OCI-LY7 (cell line): Measurements from ENCODE around the gene TWIST2. TPM values are rescaled to one million over a fixed set of nuclear protein-coding genes. Genes with fewer than 3 reads are reported as not detected.

Experiments
- BruUV-seq: library from RNA; stranded (reverse); fragments of 400-500 nt; replicated peaks from 2 replicates; lab custom pipeline; 2021; lab: Mats Ljungman, UMichigan
- CTCF ChIA-PET: fragments of 300-600 bp; sonication (Branson Sonifier 250); formaldehyde crosslinking; loops from one replicate; lab custom pipeline; 2022; ENCODE audit warnings: antibody characterized with exemption; ENCODE audit not compliant: unreplicated experiment; lab: Charles Lee
- POLR2A ChIA-PET: fragments of 300-600 bp; sonication (Branson Sonifier 250); formaldehyde crosslinking; loops from one replicate; lab custom pipeline; 2022; ENCODE audit warnings: antibody characterized with exemption; lab: Charles Lee
- DNase-seq: peaks from one replicate; pipeline ENCODE4 v3.0.0-alpha.2; 2015; ENCODE audit warnings: low spot score
- H2AFZ ChIP-seq: fragments of 200-600 bp; sonication (generic), shearing (Covaris generic); 2 replicates; pipeline ENCODE4 v1.6.1; 2014; ENCODE audit warnings: mild to moderate bottlenecking, antibody characterized with exemption, low read length, moderate library complexity
- H3K27ac ChIP-seq: fragments of 200-600 bp; sonication (generic); 2 replicates; pipeline ENCODE4 v1.5.1; 2014; ENCODE audit warnings: mixed run types, low read depth, mild to moderate bottlenecking, moderate library complexity, low read length, inconsistent platforms; ENCODE audit not compliant: poor library complexity, severe bottlenecking
- H3K36me3 ChIP-seq: fragments of 200-600 bp; sonication (generic); 2 replicates; pipeline ENCODE4 v1.6.1; 2014; ENCODE audit warnings: mild to moderate bottlenecking, antibody characterized with exemption, low read length, moderate library complexity, mixed read lengths; ENCODE audit not compliant: insufficient read depth
- H3K4me1 ChIP-seq: fragments of 200-600 bp; sonication (generic); 2 replicates; pipeline ENCODE4 v1.5.1; 2014; ENCODE audit warnings: mild to moderate bottlenecking, low read length; ENCODE audit not compliant: insufficient read depth, poor library complexity, severe bottlenecking
- H3K4me2 ChIP-seq: fragments of 200-600 bp; sonication (generic); 2 replicates; pipeline ENCODE4 v1.6.1; 2014; ENCODE audit warnings: mild to moderate bottlenecking, low read length
- H3K4me3 ChIP-seq: fragments of 200-600 bp; sonication (generic); 2 replicates; pipeline ENCODE4 v1.5.1; 2014; ENCODE audit warnings: mild to moderate bottlenecking, low read depth, low read length; ENCODE audit not compliant: poor library complexity, severe bottlenecking
- H3K79me2 ChIP-seq: fragments of 200-600 bp; sonication (generic); 2 replicates; pipeline ENCODE4 v1.6.1; 2016; ENCODE audit warnings: low read depth, mild to moderate bottlenecking, low read length, moderate library complexity, mixed read lengths; ENCODE audit not compliant: insufficient read depth
- H3K9me2 ChIP-seq: fragments of 200-600 bp; sonication (generic); 2 replicates; pipeline ENCODE4 v1.6.1; 2016; ENCODE audit warnings: mild to moderate bottlenecking, low read length, mixed read lengths; ENCODE audit not compliant: insufficient read depth
- H3K9me3 ChIP-seq: fragments of 200-600 bp; sonication (generic); 2 replicates; pipeline ENCODE4 v1.6.1; 2014; ENCODE audit warnings: mild to moderate bottlenecking, mixed run types, low read length, mixed read lengths
- H4K20me1 ChIP-seq: fragments of 200-600 bp; sonication (generic); 2 replicates; pipeline ENCODE4 v1.6.1; 2014; ENCODE audit warnings: mild to moderate bottlenecking, antibody characterized with exemption, low read length, moderate library complexity, mixed read lengths; ENCODE audit not compliant: insufficient read depth
- CTCF ChIP-seq: fragments of 200-600 bp; sonication (generic); conservative IDR thresholded peaks from 2 replicates; pipeline ENCODE4 v1.5.1; 2014; ENCODE audit warnings: mild to moderate bottlenecking, antibody characterized with exemption, low read length, moderate library complexity, mixed read lengths
- EZH2phosphoT487 ChIP-seq: fragments of 200-600 bp; sonication (generic); IDR thresholded peaks from 2 replicates; pipeline ENCODE4 v1.6.1; 2018; ENCODE audit warnings: low read depth, borderline replicate concordance, mild to moderate bottlenecking, mixed run types, antibody characterized with exemption, low read length, moderate library complexity, mixed read lengths
- intact Hi-C: fragments of 100-400 bp; cut with micrococcal nuclease; formaldehyde crosslinking; loops from one replicate; pipeline ENCODE4 v1.10.0; 2022; ENCODE audit not compliant: unreplicated experiment
- total RNA-seq, 2 experiments: library from RNA; depleted of rRNA in 1 of 2; stranded (reverse); fragments of >200 nt in 1 of 2; shearing (Covaris generic) in 1 of 2; gene quantifications; 2 replicates each; pipeline ENCODE4 v1.2.3, GENCODE V29; 2014 to 2022

TWIST2 gene
- total RNA-seq, 2 experiments from 2014 or later: not detected

- no peak overlapping the region for H2AFZ ChIP-seq
- H3K79me2 ChIP-seq: no peaks in the 10 kb centered on the region
- no peak overlapping the region for H3K4me3 ChIP-seq
- POLR2A ChIA-PET: no interaction called here
- TF ChIP-seq EZH2phosphoT487: no peak
- intact Hi-C loops: no loop called here
- CTCF ChIA-PET: no interaction called here
- H3K4me1 ChIP-seq: no peaks in the 10 kb centered on the region
- no peaks in the 10 kb centered on the region for H3K9me3 ChIP-seq
- H4K20me1 ChIP-seq: no peaks in the 10 kb centered on the region
- BruUV-seq: no TSS peak
- H3K9me2 ChIP-seq: no peaks in the 10 kb centered on the region
- no peak overlapping the region for H3K4me2 ChIP-seq
- H3K27ac ChIP-seq: no peak overlapping the region
- no peak for DNase-seq
- no peaks in the 10 kb centered on the region for H3K36me3 ChIP-seq
Observed at GRCh38 chr2:238891457-238892203, 43.7 kb downstream of the TWIST2 start.

- intact Hi-C loops: no loop called here
- H3K9me2 ChIP-seq: no peaks in the 10 kb centered on the region
- POLR2A ChIA-PET: no interaction called here
- no peaks in the 10 kb centered on the region for H4K20me1 ChIP-seq
- no peak for DNase-seq
- H3K4me2 ChIP-seq: no peak overlapping the region
- no peaks in the 10 kb centered on the region for H3K36me3 ChIP-seq
- TF ChIP-seq EZH2phosphoT487 (no peak), CTCF (no peak)
- H3K27ac ChIP-seq: no peak overlapping the region
- H3K9me3 ChIP-seq: no peaks in the 10 kb centered on the region
- no peaks in the 10 kb centered on the region for H3K4me1 ChIP-seq
- no peak overlapping the region for H2AFZ ChIP-seq
- H3K79me2 ChIP-seq: no peaks in the 10 kb centered on the region
- no peak overlapping the region for H3K4me3 ChIP-seq
- no TSS peak for BruUV-seq
- CTCF ChIA-PET: no interaction called here
Observed at GRCh38 chr2:238892204-238892500, 44.3 kb downstream of the TWIST2 start.

GRCh38 chr2:238892796-238893195, 44.9 kb downstream of the TWIST2 start:
- ChIA-PET POLR2A (no interaction called here), CTCF (no interaction called here)
- H3K4me2 ChIP-seq: no peak overlapping the region
- no peak overlapping the region for H3K27ac ChIP-seq
- DNase-seq: no peak
- no peak overlapping the region for H3K4me3 ChIP-seq
- no peaks in the 10 kb centered on the region for H3K9me2 ChIP-seq
- H3K9me3 ChIP-seq: no peaks in the 10 kb centered on the region
- H3K79me2 ChIP-seq: no peaks in the 10 kb centered on the region
- no peaks in the 10 kb centered on the region for H3K36me3 ChIP-seq
- BruUV-seq: no TSS peak
- intact Hi-C loops: no loop called here
- H2AFZ ChIP-seq: no peak overlapping the region
- TF ChIP-seq EZH2phosphoT487 (no peak), CTCF (no peak)
- no peaks in the 10 kb centered on the region for H3K4me1 ChIP-seq
- no peaks in the 10 kb centered on the region for H4K20me1 ChIP-seq
